Measurements from ENCODE around the gene SENP6. TPM values are rescaled to one million over a fixed set of nuclear protein-coding genes. Genes with fewer than 3 reads are reported as not detected.
"Not testable (repeated sequence)": the region's sequence is repeated elsewhere in the genome, so short reads cannot be mapped to it uniquely, and the experiment has no call there.

Gene SENP6
- total RNA-seq, 1 experiment from 2014 or later = 90.9 TPM

DNA sequence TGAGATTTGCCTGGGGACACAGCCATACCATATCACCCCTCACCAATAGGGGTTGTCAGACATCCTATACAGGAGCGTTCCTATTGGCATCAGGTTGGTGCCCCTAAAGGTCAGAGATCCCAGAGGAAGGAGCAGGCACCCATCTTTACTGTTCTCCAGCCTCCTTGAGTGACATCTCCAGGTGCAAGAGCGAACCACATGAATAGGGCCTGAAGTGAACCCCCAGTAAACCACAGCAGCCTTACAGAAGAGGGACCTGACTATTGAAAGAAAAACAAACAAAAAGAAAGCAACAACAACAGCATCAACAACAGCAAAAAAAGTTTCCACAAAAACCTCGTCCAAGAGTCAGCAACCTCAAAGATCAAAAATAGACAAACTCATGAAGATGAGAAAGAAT, 32.7 kb upstream of the SENP6 start:
- H3K4me3 Mint-ChIP-seq = no peak overlapping the region
- H3K27ac Mint-ChIP-seq = no peak overlapping the region
- peaks cover 21% of the 10 kb centered on the region for H3K36me3 Mint-ChIP-seq
- H3K27me3 Mint-ChIP-seq (ENCODE audit: low read depth) = peaks cover 2% of the 10 kb centered on the region; the same call in 1 of the 2 replicates
- ChIA-PET CTCF (no interaction called here), POLR2A (no interaction called here)
- peaks cover 43% of the 10 kb centered on the region for H3K9me3 Mint-ChIP-seq
- H3K4me1 Mint-ChIP-seq = no peaks in the 10 kb centered on the region
- TF ChIP-seq ZSCAN18 (CRISPR knock-in tag; IDR thresholded peaks at IDR 0.05) (no peak), CREB1 (CRISPR knock-in tag; IDR thresholded peaks at IDR 0.05) (no peak), JAZF1 (CRISPR knock-in tag; IDR thresholded peaks at IDR 0.05) (no peak), MYBL2 (CRISPR knock-in tag; IDR thresholded peaks at IDR 0.05) (no peak), ZNF121 (CRISPR knock-in tag; IDR thresholded peaks at IDR 0.05) (no peak), ESRRA (CRISPR knock-in tag; IDR thresholded peaks at IDR 0.05; ENCODE audit: borderline replicate concordance) (no peak), OVOL2 (CRISPR knock-in tag; IDR thresholded peaks at IDR 0.05; ENCODE audit: borderline replicate concordance) (no peak)
- TF ChIP-seq, protein P1, sequence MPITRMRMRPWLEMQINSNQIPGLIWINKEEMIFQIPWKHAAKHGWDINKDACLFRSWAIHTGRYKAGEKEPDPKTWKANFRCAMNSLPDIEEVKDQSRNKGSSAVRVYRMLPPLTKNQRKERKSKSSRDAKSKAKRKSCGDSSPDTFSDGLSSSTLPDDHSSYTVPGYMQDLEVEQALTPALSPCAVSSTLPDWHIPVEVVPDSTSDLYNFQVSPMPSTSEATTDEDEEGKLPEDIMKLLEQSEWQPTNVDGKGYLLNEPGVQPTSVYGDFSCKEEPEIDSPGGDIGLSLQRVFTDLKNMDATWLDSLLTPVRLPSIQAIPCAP (CRISPR knock-in tag; IDR thresholded peaks at IDR 0.05) = no peak
- TF ChIP-seq, protein P2, sequence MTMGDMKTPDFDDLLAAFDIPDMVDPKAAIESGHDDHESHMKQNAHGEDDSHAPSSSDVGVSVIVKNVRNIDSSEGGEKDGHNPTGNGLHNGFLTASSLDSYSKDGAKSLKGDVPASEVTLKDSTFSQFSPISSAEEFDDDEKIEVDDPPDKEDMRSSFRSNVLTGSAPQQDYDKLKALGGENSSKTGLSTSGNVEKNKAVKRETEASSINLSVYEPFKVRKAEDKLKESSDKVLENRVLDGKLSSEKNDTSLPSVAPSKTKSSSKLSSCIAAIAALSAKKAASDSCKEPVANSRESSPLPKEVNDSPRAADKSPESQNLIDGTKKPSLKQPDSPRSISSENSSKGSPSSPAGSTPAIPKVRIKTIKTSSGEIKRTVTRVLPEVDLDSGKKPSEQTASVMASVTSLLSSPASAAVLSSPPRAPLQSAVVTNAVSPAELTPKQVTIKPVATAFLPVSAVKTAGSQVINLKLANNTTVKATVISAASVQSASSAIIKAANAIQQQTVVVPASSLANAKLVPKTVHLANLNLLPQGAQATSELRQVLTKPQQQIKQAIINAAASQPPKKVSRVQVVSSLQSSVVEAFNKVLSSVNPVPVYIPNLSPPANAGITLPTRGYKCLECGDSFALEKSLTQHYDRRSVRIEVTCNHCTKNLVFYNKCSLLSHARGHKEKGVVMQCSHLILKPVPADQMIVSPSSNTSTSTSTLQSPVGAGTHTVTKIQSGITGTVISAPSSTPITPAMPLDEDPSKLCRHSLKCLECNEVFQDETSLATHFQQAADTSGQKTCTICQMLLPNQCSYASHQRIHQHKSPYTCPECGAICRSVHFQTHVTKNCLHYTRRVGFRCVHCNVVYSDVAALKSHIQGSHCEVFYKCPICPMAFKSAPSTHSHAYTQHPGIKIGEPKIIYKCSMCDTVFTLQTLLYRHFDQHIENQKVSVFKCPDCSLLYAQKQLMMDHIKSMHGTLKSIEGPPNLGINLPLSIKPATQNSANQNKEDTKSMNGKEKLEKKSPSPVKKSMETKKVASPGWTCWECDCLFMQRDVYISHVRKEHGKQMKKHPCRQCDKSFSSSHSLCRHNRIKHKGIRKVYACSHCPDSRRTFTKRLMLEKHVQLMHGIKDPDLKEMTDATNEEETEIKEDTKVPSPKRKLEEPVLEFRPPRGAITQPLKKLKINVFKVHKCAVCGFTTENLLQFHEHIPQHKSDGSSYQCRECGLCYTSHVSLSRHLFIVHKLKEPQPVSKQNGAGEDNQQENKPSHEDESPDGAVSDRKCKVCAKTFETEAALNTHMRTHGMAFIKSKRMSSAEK (CRISPR knock-in tag; IDR thresholded peaks at IDR 0.05; ENCODE audit: borderline replicate concordance) = no peak
- DNase-seq (ENCODE audit: low spot score) = no peak
- ATAC-seq = no peak

DNA sequence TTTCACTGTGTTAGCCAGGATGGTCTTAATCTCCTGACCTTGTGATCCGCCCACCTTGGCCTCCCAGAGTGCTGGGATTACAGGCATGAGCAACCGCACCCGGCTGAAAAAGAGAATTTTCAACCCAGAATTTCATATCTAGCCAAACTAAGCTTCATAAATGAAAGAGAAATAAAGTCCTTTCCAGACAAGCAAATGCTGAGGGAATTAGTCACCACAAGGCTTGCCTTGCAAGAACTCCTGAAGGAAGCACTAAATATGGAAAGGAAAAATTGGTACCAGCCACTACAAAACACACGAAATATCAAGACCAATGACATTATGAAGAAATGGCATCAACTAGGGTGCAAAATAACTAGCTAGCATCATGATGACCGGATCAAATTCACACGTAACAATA, 31.0 kb upstream of the SENP6 start:
- POLR2A ChIA-PET = interaction anchor here (0.5 kb wide), 1 partner anchor 287 kb away, joined by 5 read pairs; no protein-coding TSS in a partner anchor
- H3K4me1 Mint-ChIP-seq; DNase-seq (ENCODE audit: low spot score); H3K27ac Mint-ChIP-seq; ATAC-seq; H3K4me3 Mint-ChIP-seq; CTCF ChIA-PET; H3K27me3 Mint-ChIP-seq (ENCODE audit: low read depth): not testable (repeated sequence)
- Mint-ChIP-seq H3K9me3 (peaks cover 31% of the 10 kb centered on the region), H3K36me3 (peaks cover 14% of the 10 kb centered on the region)

DNA sequence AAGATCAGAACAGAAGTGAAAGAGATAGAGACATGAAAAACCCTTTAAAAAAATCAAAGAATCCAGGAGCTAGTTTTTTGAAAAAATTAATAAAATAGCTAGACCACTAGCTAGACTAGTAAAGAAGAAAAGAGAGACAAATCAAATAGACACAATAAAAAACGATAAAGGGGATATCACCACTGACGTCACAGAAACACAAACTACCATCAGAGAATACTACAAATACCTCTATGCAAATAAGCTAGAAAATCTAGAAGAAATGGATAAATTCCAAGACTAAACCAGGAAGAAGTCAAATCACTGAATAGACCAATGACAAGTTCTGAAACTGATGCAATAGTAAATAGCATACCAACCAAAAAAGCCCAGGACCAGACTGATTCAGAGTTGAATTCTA, 29.6 kb upstream of the SENP6 start:
- no peak overlapping the region for H3K27ac Mint-ChIP-seq
- DNase-seq (ENCODE audit: low spot score) (no peak), ATAC-seq (no peak)
- no peak overlapping the region for H3K4me3 Mint-ChIP-seq
- ChIA-PET POLR2A (no interaction called here), CTCF (interaction anchor here (1.5 to 1.6 kb wide), 2 partner anchors 9 to 204 kb away, joined by 3 to 9 read pairs; no protein-coding TSS in a partner anchor)
- TF ChIP-seq ZNF232 (CRISPR knock-in tag; IDR thresholded peaks at IDR 0.05) (no peak), TEAD4 (CRISPR knock-in tag; IDR thresholded peaks at IDR 0.05) (no peak), NR1H2 (CRISPR knock-in tag; IDR thresholded peaks at IDR 0.05) (no peak), MYBL2 (CRISPR knock-in tag; IDR thresholded peaks at IDR 0.05) (no peak)
- TF ChIP-seq, protein P2 (CRISPR knock-in tag; IDR thresholded peaks at IDR 0.05; ENCODE audit: borderline replicate concordance) = no peak
- TF ChIP-seq, protein P3, sequence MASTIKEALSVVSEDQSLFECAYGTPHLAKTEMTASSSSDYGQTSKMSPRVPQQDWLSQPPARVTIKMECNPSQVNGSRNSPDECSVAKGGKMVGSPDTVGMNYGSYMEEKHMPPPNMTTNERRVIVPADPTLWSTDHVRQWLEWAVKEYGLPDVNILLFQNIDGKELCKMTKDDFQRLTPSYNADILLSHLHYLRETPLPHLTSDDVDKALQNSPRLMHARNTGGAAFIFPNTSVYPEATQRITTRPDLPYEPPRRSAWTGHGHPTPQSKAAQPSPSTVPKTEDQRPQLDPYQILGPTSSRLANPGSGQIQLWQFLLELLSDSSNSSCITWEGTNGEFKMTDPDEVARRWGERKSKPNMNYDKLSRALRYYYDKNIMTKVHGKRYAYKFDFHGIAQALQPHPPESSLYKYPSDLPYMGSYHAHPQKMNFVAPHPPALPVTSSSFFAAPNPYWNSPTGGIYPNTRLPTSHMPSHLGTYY (CRISPR knock-in tag; IDR thresholded peaks at IDR 0.05) = no peak
- H3K36me3 Mint-ChIP-seq = peaks cover 4% of the 10 kb centered on the region
- H3K9me3 Mint-ChIP-seq = peaks cover 17% of the 10 kb centered on the region
- H3K27me3 Mint-ChIP-seq (ENCODE audit: low read depth) = peaks cover 2% of the 10 kb centered on the region; the same call in 1 of the 2 replicates
- no peaks in the 10 kb centered on the region for H3K4me1 Mint-ChIP-seq

Data from WTC11 (cell line).